ENCODE measurements around the gene MED25.

The MED25 gene

GRCh38 chr19:49801966-49802661 lies 16.0 kb upstream of the MED25 start:
- Histone ChIP-seq H3K4me1 (ENCODE audit: insufficient read depth, low read length) (no peaks in the 10 kb centered on the region), H3K9me3 (ENCODE audit: low read length) (no peaks in the 10 kb centered on the region), H3K4me3 (ENCODE audit: low read length) (no peak overlapping the region), H3K36me3 (ENCODE audit: insufficient read depth, low read length) (peaks cover 42% of the 10 kb centered on the region), H3K27me3 (ENCODE audit: insufficient read depth, low read length) (no peaks in the 10 kb centered on the region), H2AFZ (ENCODE audit: low read depth, low read length) (no peak overlapping the region)

GRCh38 chr19:49802836-49803528 lies 15.1 kb upstream of the MED25 start:
- Histone ChIP-seq H3K4me3 (ENCODE audit: low read length) (no peak overlapping the region), H3K9me3 (ENCODE audit: low read length) (no peaks in the 10 kb centered on the region), H3K27me3 (ENCODE audit: insufficient read depth, low read length) (no peaks in the 10 kb centered on the region), H3K4me1 (ENCODE audit: insufficient read depth, low read length) (no peaks in the 10 kb centered on the region), H2AFZ (ENCODE audit: low read depth, low read length) (no peak overlapping the region), H3K36me3 (ENCODE audit: insufficient read depth, low read length) (peaks cover 47% of the 10 kb centered on the region)

- Histone ChIP-seq H3K4me1 (ENCODE audit: insufficient read depth, low read length) (no peaks in the 10 kb centered on the region), H2AFZ (ENCODE audit: low read depth, low read length) (no peak overlapping the region), H3K36me3 (ENCODE audit: insufficient read depth, low read length) (peaks cover 45% of the 10 kb centered on the region), H3K9me3 (ENCODE audit: low read length) (no peaks in the 10 kb centered on the region), H3K27me3 (ENCODE audit: insufficient read depth, low read length) (no peaks in the 10 kb centered on the region), H3K4me3 (ENCODE audit: low read length) (no peak overlapping the region)
Measured at GRCh38 chr19:49803529-49803856, 14.6 kb upstream of the MED25 start.

GRCh38 chr19:49805822-49806619 lies 12.1 kb upstream of the MED25 start:
- peaks cover 23% of the 10 kb centered on the region for H3K36me3 ChIP-seq (ENCODE audit: insufficient read depth, low read length)

GRCh38 chr19:49806620-49806959 lies 11.5 kb upstream of the MED25 start:
- peaks cover 4% of the 10 kb centered on the region for H3K4me1 ChIP-seq (ENCODE audit: insufficient read depth, low read length)
- H2AFZ ChIP-seq (ENCODE audit: low read depth, low read length): no peak overlapping the region
- no peak overlapping the region for H3K4me3 ChIP-seq (ENCODE audit: low read length)
- H3K27me3 ChIP-seq (ENCODE audit: insufficient read depth, low read length): no peaks in the 10 kb centered on the region
- peaks cover 20% of the 10 kb centered on the region for H3K36me3 ChIP-seq (ENCODE audit: insufficient read depth, low read length)
- no peaks in the 10 kb centered on the region for H3K9me3 ChIP-seq (ENCODE audit: low read length)

More at GRCh38 chr19:49805822-49806619, 12.1 kb upstream of the MED25 start:
- Histone ChIP-seq H3K4me3 (ENCODE audit: low read length) (no peak overlapping the region), H2AFZ (ENCODE audit: low read depth, low read length) (no peak overlapping the region), H3K9me3 (ENCODE audit: low read length) (no peaks in the 10 kb centered on the region), H3K27me3 (ENCODE audit: insufficient read depth, low read length) (no peaks in the 10 kb centered on the region), H3K4me1 (ENCODE audit: insufficient read depth, low read length) (peaks cover 4% of the 10 kb centered on the region)

- no peak overlapping the region for H3K4me3 ChIP-seq (ENCODE audit: low read length)
- peaks cover 20% of the 10 kb centered on the region for H3K36me3 ChIP-seq (ENCODE audit: insufficient read depth, low read length)
- H3K4me1 ChIP-seq (ENCODE audit: insufficient read depth, low read length): peaks cover 8% of the 10 kb centered on the region
- no peaks in the 10 kb centered on the region for H3K9me3 ChIP-seq (ENCODE audit: low read length)
- H2AFZ ChIP-seq (ENCODE audit: low read depth, low read length): no peak overlapping the region
- H3K27me3 ChIP-seq (ENCODE audit: insufficient read depth, low read length): no peaks in the 10 kb centered on the region
Measured at GRCh38 chr19:49807058-49807903, 10.8 kb upstream of the MED25 start.

- Histone ChIP-seq H3K4me1 (ENCODE audit: insufficient read depth, low read length) (peaks cover 12% of the 10 kb centered on the region), H3K9me3 (ENCODE audit: low read length) (no peaks in the 10 kb centered on the region), H3K27me3 (ENCODE audit: insufficient read depth, low read length) (no peaks in the 10 kb centered on the region), H3K4me3 (ENCODE audit: low read length) (no peak overlapping the region), H3K36me3 (ENCODE audit: insufficient read depth, low read length) (peaks cover 19% of the 10 kb centered on the region), H2AFZ (ENCODE audit: low read depth, low read length) (no peak overlapping the region)
Measured at GRCh38 chr19:49807904-49808675, 10.0 kb upstream of the MED25 start.

- Histone ChIP-seq H3K27me3 (ENCODE audit: insufficient read depth, low read length) (no peaks in the 10 kb centered on the region), H2AFZ (ENCODE audit: low read depth, low read length) (no peak overlapping the region), H3K4me3 (ENCODE audit: low read length) (no peak overlapping the region), H3K9me3 (ENCODE audit: low read length) (no peaks in the 10 kb centered on the region), H3K36me3 (ENCODE audit: insufficient read depth, low read length) (peaks cover 13% of the 10 kb centered on the region), H3K4me1 (ENCODE audit: insufficient read depth, low read length) (peaks cover 12% of the 10 kb centered on the region)
Measured at GRCh38 chr19:49808711-49809159, 9.4 kb upstream of the MED25 start.

GRCh38 chr19:49809160-49809940 lies 8.7 kb upstream of the MED25 start:
- H3K27me3 ChIP-seq (ENCODE audit: insufficient read depth, low read length): no peaks in the 10 kb centered on the region
- H3K9me3 ChIP-seq (ENCODE audit: low read length): no peaks in the 10 kb centered on the region
- H3K4me1 ChIP-seq (ENCODE audit: insufficient read depth, low read length): peaks cover 17% of the 10 kb centered on the region
- no peak overlapping the region for H2AFZ ChIP-seq (ENCODE audit: low read depth, low read length)
- H3K36me3 ChIP-seq (ENCODE audit: insufficient read depth, low read length): peaks cover 13% of the 10 kb centered on the region
- H3K4me3 ChIP-seq (ENCODE audit: low read length): no peak overlapping the region

- no peak overlapping the region for H2AFZ ChIP-seq (ENCODE audit: low read depth, low read length)
- H3K4me3 ChIP-seq (ENCODE audit: low read length): no peak overlapping the region
- H3K9me3 ChIP-seq (ENCODE audit: low read length): no peaks in the 10 kb centered on the region
- peaks cover 17% of the 10 kb centered on the region for H3K4me1 ChIP-seq (ENCODE audit: insufficient read depth, low read length)
- no peaks in the 10 kb centered on the region for H3K27me3 ChIP-seq (ENCODE audit: insufficient read depth, low read length)
- H3K36me3 ChIP-seq (ENCODE audit: insufficient read depth, low read length): peaks cover 13% of the 10 kb centered on the region
Measured at GRCh38 chr19:49809941-49810389, 8.1 kb upstream of the MED25 start.

- Histone ChIP-seq H3K27me3 (ENCODE audit: insufficient read depth, low read length) (no peaks in the 10 kb centered on the region), H3K36me3 (ENCODE audit: insufficient read depth, low read length) (peaks cover 13% of the 10 kb centered on the region), H3K4me3 (ENCODE audit: low read length) (no peak overlapping the region), H2AFZ (ENCODE audit: low read depth, low read length) (no peak overlapping the region), H3K4me1 (ENCODE audit: insufficient read depth, low read length) (peaks cover 17% of the 10 kb centered on the region), H3K9me3 (ENCODE audit: low read length) (no peaks in the 10 kb centered on the region)
Measured at GRCh38 chr19:49811328-49811727, 6.8 kb upstream of the MED25 start.

Data from neuron (in vitro differentiated cells).